Lower leg skin (tissue), 4 donors: ENCODE data around the gene TLCD3A. TPM values are rescaled to one million over a fixed set of nuclear protein-coding genes. Genes with fewer than 3 reads are reported as not detected.

Experiments
- DNase-seq, 2 donors: peaks; one replicate each; pipeline ENCODE4 v3.0.0-alpha.2; 2019; ENCODE audit warnings: low spot score in 2 of 2
- H3K4me3 ChIP-seq: fragments of 200-600 bp; sonication (generic); 2 replicates; pipeline ENCODE4 v1.5.1; 2017; ENCODE audit warnings: mild to moderate bottlenecking, low read depth; ENCODE audit not compliant: poor library complexity, severe bottlenecking
- CTCF ChIP-seq, 3 donors: fragments of 450-650 bp; IDR thresholded peaks; one replicate each; pipeline ENCODE4 v1.5.1; 2016; ENCODE audit warnings: antibody characterized with exemption in 3 of 3, mild to moderate bottlenecking in 3 of 3, moderate library complexity in 2 of 3
- POLR2A ChIP-seq, 2 donors: fragments of 450-650 bp; IDR thresholded peaks; one replicate each; pipeline ENCODE4 v1.6.1; 2016 to 2017; ENCODE audit warnings: antibody characterized with exemption in 2 of 2, mild to moderate bottlenecking in 1 of 2, moderate library complexity in 1 of 2
- WGBS, 2 donors: methylation state at CpG; one replicate each; pipeline ENCODE4 v1.1.5; 2018; 5-methylcytosine and 5-hydroxymethylcytosine counted together
- intact Hi-C: fragments of 100-400 bp; cut with DNase I; formaldehyde crosslinking; loops from one replicate; pipeline ENCODE4 v1.15.0; 2023; ENCODE audit warnings: low total_unique reads
- total RNA-seq, 4 donors: library from RNA; depleted of rRNA; stranded (reverse); fragments of >200 nt; gene quantifications; one replicate each; pipeline ENCODE4 v1.1.0, GENCODE V29; 2016

The TLCD3A gene
- total RNA-seq, 4 donors from 2014 or later = 75.2 to 111 (median 78.8) TPM

- intact Hi-C loops = no loop called here
- DNase-seq = no peak
- TF ChIP-seq POLR2A (IDR thresholded peaks at IDR 0.05) (no peak), CTCF (IDR thresholded peaks at IDR 0.05) (no peak)
- no peak overlapping the region for H3K4me3 ChIP-seq
- WGBS, 2 donors = 63 to 81% methylated on average over 17 of the region's 17 CpGs
Observed at GRCh38 chr17:689556-690275, 42.7 kb upstream of the TLCD3A start.

- 90 to 92% methylated on average over 9 of the region's 9 CpGs for WGBS, 2 donors
- no peak overlapping the region for H3K4me3 ChIP-seq
- TF ChIP-seq CTCF (IDR thresholded peaks at IDR 0.05) = no peak
- no peak for TF ChIP-seq POLR2A (IDR thresholded peaks at IDR 0.05)
- no peak for DNase-seq
- intact Hi-C loops = no loop called here
Observed at GRCh38 chr17:690361-690760, 42.0 kb upstream of the TLCD3A start.

GRCh38 chr17:691423-691822, 41.0 kb upstream of the TLCD3A start:
- TF ChIP-seq CTCF (IDR thresholded peaks at IDR 0.05) (no peak), POLR2A (IDR thresholded peaks at IDR 0.05) (no peak)
- WGBS, 2 donors = 74 to 78% methylated on average over 4 of the region's 4 CpGs
- intact Hi-C loops = no loop called here
- no peak overlapping the region for H3K4me3 ChIP-seq
- no peak for DNase-seq

- intact Hi-C loops = no loop called here
- TF ChIP-seq POLR2A (IDR thresholded peaks at IDR 0.05) = no peak
- TF ChIP-seq CTCF (IDR thresholded peaks at IDR 0.05) = no peak
- DNase-seq = no peak
- H3K4me3 ChIP-seq = no peak overlapping the region
- WGBS, 2 donors = 77 to 82% methylated on average over 10 of the region's 10 CpGs
Observed at GRCh38 chr17:692116-692515, 40.3 kb upstream of the TLCD3A start.

GRCh38 chr17:693791-694638, 38.4 kb upstream of the TLCD3A start:
- no peak overlapping the region for H3K4me3 ChIP-seq
- no peak for TF ChIP-seq POLR2A (IDR thresholded peaks at IDR 0.05)
- no peak for TF ChIP-seq CTCF (IDR thresholded peaks at IDR 0.05)
- DNase-seq = no peak
- intact Hi-C loops = no loop called here
- WGBS, 2 donors = 67 to 72% methylated on average over 14 of the region's 14 CpGs
